Activated CD8-positive, alpha-beta memory T cell treated with anti-CD3 and anti-CD28 coated beads for 4 hours (primary cell): ENCODE data around the gene CMTM7.

Source experiments
- DNase-seq, 2 donors: peaks; one replicate each; pipeline ENCODE4 v3.0.0-alpha.2; 2020; ENCODE audit warnings: low read depth in 2 of 2

The CMTM7 gene, protein sequence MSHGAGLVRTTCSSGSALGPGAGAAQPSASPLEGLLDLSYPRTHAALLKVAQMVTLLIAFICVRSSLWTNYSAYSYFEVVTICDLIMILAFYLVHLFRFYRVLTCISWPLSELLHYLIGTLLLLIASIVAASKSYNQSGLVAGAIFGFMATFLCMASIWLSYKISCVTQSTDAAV

DNA sequence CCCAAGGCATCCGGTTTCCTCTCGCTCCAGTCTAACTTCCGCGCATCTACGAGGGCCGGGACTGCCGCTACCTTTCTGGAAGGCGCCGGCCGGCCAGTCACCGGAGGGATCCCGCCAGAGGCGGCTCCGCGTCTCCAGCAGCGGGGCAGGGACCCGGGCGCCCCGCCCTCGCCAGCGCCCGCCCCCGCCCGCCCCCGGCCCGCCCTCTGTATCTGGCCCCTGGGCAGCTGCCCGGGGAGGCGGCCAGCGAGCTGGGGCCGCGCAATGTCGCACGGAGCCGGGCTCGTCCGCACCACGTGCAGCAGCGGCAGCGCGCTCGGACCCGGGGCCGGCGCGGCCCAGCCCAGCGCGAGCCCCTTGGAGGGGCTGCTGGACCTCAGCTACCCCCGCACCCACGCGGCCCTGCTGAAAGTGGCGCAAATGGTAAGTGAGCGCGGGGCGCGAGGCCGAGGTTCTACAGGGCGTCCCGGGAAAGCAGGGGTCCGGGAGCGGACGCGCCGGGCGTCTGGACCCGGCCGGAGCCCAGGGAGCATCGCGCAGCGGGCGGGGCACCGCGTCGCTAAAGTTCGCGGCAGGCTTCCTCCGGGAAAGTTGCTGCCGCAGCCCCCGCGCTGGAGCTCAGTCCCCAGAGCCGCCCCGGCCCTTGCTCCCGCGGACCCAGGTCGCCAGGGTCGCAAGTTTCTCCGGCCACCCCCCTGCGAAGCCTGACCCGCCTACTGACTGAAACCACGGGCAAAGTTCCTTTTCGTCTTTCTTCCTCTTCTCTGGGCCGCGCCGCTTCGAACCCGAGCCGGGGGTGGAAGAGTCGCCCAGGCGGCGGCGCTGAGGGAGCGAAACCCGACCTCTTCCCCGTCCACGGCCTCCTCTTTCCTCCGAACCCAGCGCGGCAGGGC, at the start of gene CMTM7:
Gene CMTM7, plus strand, starts transcription at position 211 of the 893 bp plus-strand sequence. Its CDS starts 54 bp downstream, at position 265.
- peak in 1 of 2 donors; percentile 21 for DNase-seq

GRCh38 chr3:32347343-32348125, 44.1 kb upstream of the CMTM7 start:
- DNase-seq, result no peak

DNA sequence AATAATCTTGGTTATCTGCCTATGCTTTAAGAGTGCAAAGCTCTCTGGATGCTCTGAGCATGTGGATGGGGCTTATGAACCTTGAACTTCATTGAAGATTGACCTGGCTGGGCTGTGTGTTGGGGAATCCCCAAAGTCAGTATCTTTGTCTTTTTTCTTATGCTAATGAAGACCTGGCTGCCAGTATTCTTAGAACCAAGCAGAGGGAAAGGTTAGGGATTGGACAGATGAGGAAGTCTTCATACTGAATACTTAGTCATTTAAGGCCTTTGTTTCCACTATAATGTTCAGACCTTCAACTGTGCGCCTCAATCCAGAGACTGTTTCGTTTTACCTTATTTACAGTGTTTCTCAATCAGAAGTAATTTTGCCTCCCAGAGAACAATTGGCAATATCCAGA, 42.5 kb upstream of the CMTM7 start:
- no peak for DNase-seq

DNA sequence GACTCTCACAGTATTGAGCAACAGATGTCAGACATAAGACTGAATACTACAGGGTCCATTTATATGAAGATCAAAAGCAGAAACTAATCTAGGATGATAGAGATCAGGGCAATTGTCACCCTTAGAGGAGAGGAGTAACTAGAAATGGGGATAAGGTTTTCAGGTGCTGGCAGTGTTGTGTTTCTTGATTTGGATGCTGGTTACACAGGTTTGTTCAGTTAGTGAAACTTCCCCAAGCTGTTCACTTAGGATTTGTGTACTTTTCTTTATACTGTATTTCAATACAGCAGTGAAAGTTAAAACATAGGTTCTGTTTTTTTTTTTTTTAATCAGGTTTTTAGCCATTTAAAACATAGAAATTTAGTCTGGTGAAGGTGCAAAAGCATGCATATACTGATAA, 39.1 kb upstream of the CMTM7 start:
- no peak for DNase-seq

- no peak for DNase-seq
These were observed 38.3 kb upstream of the CMTM7 start for GRCh38 chr3:32353351-32353750.

- DNase-seq, result no peak
These were observed 37.3 kb upstream of the CMTM7 start for GRCh38 chr3:32354362-32354778.

DNA sequence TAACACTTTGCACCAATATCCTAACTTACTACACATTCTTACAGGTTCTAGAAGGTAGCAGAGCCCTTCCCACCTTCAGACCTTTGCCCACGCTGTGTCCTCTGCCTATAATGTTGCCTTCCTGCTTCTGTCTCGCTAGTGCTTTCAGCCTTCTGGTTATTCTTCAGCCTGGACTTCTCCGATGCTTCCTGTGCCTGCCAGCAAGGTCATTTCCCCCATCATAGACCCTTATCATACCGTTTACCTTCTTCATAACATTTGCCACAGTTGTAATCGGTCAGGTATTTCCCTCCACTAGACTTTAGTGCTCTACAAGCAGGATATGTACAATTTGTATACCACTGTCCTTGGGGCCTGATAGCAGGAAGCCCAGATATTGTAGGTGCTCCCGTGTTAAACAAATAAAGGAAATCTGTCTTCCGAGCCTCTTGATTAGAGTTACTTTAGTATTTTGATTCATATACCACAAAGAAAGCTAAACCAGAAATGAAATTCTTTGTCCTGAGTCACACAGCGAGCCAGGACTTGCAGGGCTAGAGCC, 35.8 kb upstream of the CMTM7 start:
- DNase-seq, result no peak

DNA sequence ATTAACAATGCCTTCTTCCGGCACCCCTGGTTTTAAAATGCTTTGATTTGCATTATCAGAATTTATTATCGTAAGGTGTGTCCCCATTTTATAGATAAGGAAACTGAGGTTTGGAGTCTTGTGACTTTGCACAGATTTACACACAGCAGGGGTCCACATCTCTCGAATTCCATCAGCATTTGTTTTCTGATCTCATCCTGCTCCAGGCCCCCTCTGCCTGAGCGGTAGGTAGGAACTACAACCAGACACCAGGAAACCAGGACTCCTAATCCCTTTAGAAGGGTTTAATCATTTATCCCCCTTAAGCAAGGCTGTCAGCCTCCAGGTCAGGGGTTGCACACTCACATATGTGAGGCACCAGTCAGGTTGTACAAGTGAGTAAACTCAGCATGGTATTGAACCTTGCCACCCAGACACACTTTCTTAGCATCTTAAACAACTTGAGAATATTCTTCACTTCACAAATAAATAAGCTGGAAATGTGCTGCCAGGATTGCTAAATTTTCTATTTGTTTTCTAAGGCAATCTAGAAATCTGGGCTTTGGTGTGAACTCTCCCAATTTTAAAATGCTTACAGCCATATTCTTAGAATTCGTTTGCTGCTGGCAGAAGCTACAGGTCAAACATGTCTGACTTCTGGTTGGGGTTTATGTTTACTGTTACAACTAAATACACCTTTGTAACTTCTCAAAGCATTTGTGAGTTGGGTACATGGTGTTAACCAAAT, 31.7 kb upstream of the CMTM7 start:
- no peak for DNase-seq

DNA sequence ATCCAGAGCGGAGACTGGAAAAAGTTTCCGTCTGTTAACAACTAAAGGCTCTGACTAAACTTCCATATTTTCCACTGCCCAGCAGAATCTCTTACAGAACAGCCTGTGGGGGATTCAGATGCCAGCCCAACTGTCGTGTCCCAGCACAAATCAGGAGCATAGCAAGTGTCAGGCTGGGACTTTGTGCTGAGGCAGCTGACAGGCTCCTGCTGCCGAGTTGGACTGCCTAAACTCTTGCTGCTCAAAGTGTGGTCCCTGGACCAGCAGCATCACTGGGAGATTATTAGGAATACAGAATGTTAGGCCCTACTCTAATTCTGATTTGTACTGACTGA, 31.2 kb upstream of the CMTM7 start:
- DNase-seq, result no peak

DNA sequence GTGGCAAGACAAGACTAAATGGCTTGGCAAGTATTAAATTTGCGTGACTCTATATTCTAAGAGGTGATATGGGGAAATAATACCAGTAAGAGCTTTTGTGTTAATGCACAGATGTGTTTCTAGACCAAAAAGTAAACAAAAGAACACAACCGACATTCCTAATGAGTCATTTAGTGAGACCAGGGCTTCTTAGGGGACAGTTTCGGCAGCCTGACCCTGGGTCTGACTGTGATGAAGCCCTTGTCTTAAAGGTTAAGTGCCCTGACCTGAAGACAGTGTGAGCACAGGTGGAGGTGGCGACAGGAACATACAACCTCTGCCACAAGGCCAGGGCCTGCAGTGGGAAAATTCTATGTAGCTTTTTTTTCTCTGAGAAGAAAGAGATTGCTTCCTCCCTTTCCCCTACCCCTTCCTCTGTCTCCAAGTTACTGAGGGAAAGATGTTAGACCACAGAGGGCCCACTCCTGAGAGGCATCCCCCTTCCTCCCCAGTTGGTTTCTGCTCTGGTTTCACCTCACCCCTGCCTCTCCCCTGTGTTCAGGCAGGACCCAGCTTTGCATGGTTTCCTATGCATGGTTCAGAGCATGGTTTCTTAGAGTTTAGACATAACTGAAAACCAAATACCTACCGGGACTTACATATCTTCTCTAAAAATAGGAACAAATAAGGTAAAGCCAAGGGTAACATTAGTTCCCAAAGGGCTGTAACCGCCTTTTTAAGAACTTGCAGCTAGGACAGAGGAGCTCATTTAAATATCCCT, 24.8 kb upstream of the CMTM7 start:
- no peak for DNase-seq

DNA sequence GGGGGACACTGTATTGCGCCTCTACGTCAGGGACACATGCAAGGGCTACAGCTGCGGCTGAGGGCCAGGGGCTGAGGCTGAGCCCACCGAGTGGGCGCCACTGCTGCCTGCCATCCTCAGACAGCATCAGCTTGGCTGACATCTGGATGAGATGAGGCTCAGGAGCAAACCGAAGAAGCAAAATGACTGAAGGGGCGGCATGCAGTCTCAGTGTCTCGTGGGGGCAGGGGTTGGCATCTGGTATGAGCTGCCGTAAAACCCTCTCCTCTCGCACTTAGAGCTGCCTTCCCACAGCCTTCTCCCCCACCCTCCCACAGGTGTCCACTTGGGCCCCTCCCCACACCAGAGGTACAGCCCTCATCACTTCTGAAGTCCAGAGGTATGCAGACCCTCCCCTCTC, 24.2 kb upstream of the CMTM7 start:
- DNase-seq, result no peak

- no peak for DNase-seq
These were observed 20.0 kb upstream of the CMTM7 start for GRCh38 chr3:32371461-32372212.

GRCh38 chr3:32372213-32372490, 19.5 kb upstream of the CMTM7 start:
- no peak for DNase-seq

DNA sequence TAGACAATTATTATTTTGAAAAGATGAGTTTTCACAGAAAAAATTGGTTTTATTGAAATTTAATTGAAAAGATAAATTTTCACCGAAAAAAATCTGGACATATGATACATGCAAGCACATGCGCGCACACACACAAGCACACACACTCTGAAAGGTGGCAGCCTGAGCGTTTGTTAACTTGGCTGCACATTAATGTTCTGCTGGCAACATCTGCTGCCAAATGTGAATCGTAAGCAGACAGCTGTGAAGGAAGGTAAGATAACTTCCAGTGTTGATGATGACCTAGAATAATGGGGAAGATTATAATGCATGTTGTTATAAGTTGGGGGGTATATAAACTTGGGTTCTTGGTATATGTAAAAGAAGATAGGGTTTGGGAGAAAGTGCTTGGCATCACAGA, 18.4 kb upstream of the CMTM7 start:
- DNase-seq, result no peak

DNA sequence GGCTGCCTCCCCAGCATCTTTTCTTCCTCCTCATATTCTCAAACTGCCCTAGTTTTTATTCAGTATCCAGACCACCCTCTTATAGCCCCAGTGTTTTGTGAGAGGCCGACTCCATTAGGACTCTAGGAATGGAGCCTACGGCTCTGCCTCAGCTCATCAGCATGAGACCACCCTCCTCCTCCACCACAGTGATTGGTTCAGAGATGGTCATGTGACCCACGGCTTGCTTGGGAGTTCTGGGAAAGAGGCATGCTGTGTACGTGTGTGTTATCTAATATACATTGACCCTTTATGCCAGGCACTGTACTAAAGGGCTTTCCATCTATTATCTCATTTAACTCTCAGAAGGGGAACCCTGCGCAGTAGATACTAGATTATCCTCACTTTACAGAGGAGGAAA, 17.8 kb upstream of the CMTM7 start:
- DNase-seq, result no peak

DNA sequence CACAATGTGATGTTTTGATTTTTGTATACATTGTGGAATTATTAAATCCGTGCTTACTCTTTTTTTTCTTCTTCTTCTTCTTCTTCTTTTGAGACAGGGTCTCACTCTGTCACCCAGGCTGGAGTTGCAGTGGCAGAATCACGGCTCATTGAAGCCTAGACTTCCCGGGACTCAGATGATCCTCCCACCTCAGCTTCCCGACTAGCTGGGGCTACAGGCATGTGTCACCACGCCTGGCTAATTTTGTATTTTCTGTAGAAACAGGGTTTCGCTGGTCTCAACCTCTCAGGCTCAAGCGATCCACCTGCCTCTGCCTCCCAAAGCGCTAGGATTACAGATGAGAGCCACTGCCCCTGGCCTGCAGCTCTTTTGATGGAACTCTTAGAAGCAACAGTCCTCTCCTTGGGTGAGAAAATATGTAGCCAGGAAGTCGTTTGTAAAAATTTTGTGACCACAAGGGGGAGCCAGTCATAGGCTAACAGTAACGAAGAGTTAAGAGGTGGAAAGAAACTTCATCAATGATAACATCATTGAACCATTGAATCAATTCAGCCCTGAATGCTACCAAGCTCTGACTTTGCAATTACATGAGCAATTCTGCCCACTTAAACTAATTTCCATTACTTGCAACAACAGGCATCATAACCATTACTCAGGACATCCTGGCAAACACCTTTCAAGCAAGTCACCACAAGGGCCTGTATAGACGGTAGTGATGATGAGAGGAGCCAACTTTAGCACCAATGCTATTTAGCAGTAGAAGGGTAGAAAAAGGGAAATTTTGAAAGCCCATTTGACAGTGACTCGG, 16.7 kb upstream of the CMTM7 start:
- DNase-seq, result peak; percentile 44 to 46

- DNase-seq, result no peak
These were observed 16.1 kb upstream of the CMTM7 start for GRCh38 chr3:32375596-32375930.

- no peak for DNase-seq
These were observed 15.5 kb upstream of the CMTM7 start for GRCh38 chr3:32376115-32376514.

DNA sequence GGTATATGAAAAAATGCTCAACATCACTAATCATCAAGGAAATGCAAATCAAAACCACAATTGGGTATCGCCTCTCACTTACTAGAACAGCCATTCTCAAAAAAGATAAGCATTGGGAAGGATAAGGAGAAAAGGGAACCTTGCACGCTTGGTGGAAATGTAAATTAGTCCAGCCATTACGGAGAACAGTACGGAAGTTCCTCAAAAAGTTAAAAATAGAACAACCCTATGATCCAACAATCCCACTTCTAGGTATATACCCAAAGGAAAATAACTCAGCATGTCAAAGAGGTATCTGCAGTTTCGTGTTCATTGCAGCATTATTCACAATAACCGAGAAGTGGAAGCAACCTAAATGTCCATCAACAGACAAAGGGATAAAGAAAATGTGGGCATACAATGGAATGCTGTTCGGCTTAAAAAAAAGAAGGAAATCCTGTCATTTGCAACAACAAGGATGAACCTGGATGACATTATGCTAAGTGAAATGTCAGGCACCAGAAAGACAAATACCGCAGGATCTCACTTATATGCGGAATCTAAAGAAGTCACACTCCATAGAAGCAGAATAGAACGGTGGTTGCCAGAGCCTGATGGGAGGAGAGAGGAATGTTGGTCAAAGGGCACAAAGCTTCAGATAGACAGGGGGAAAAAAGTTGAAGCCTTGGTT, 11.7 kb upstream of the CMTM7 start:
- no peak for DNase-seq
